HT-29 (cell line): ENCODE results near the gene DCTN2. TPM values are rescaled to one million over a fixed set of nuclear protein-coding genes. Genes with fewer than 3 reads are reported as not detected.
"Not testable (repeated sequence)": the region's sequence is repeated elsewhere in the genome, so short reads cannot be mapped to it uniquely, and the experiment has no call there.

Experiments used
- DNase-seq: peaks from one replicate; pipeline ENCODE4 v3.0.0-alpha.2; 2015; ENCODE audit warnings: low spot score
- total RNA-seq: library from RNA; depleted of rRNA; stranded (reverse); fragments of >200 nt; shearing (Covaris generic); gene quantifications from 2 replicates; pipeline ENCODE4 v1.2.3, GENCODE V29; 2014

Gene DCTN2
- total RNA-seq, 1 experiment from 2014 or later = 62.3 TPM

- DNase-seq = no peak
Measured at GRCh38 chr12:57528831-57529555, 18.0 kb downstream of the DCTN2 start.

GRCh38 chr12:57528176-57528575 lies 18.8 kb downstream of the DCTN2 start:
- DNase-seq = no peak

- DNase-seq = no peak
Measured at GRCh38 chr12:57527184-57527583, 19.8 kb downstream of the DCTN2 start.

DNA sequence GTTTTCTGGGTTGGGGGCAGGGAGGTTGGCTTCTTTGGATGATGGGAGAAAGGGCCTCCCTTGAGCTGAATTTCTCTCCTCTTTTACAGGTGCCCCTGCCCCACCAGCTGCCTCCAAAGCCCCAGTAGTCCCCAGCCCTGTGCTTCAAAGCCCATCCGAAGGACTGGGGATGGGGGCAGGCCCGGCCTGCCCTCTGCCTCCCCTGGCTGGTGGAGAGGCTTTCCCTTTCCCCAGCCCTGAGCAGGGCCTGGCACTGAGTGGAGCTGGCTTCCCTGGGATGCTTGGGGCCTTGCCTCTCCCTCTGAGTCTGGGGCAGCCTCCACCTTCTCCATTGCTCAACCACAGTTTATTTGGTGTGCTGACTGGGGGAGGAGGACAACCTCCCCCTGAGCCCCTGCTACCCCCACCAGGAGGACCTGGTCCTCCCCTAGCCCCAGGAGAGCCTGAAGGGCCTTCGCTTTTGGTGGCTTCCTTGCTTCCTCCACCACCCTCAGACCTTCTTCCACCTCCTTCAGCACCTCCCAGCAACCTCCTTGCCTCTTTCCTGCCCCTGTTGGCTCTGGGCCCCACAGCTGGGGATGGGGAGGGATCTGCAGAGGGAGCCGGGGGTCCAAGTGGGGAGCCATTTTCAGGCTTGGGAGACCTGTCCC lies 20.4 kb downstream of the DCTN2 start:
- DNase-seq = no peak

DNA sequence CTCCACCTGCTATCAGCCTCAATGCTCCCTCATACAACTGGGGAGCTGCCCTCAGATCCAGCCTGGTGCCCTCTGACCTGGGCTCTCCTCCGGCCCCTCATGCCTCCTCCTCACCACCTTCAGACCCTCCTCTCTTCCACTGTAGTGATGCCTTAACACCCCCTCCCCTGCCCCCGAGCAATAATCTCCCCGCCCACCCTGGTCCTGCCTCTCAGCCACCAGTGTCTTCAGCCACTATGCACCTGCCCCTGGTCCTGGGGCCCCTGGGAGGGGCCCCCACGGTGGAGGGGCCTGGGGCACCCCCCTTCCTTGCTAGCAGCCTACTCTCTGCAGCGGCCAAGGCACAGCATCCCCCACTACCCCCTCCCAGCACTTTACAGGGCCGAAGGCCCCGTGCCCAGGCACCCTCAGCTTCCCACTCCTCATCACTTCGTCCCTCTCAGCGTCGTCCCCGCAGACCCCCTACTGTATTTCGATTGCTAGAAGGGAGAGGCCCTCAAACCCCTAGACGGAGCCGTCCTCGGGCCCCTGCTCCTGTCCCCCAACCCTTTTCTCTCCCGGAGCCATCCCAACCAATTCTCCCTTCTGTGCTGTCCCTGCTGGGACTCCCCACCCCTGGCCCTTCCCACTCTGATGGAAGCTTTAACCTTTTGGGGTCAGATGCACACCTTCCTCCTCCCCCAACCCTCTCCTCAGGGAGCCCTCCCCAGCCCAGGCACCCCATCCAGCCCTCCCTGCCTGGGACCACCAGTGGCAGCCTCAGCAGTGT lies 21.2 kb downstream of the DCTN2 start:
- DNase-seq = no peak

GRCh38 chr12:57524814-57525614 lies 22.0 kb downstream of the DCTN2 start:
- DNase-seq = no peak

DNA sequence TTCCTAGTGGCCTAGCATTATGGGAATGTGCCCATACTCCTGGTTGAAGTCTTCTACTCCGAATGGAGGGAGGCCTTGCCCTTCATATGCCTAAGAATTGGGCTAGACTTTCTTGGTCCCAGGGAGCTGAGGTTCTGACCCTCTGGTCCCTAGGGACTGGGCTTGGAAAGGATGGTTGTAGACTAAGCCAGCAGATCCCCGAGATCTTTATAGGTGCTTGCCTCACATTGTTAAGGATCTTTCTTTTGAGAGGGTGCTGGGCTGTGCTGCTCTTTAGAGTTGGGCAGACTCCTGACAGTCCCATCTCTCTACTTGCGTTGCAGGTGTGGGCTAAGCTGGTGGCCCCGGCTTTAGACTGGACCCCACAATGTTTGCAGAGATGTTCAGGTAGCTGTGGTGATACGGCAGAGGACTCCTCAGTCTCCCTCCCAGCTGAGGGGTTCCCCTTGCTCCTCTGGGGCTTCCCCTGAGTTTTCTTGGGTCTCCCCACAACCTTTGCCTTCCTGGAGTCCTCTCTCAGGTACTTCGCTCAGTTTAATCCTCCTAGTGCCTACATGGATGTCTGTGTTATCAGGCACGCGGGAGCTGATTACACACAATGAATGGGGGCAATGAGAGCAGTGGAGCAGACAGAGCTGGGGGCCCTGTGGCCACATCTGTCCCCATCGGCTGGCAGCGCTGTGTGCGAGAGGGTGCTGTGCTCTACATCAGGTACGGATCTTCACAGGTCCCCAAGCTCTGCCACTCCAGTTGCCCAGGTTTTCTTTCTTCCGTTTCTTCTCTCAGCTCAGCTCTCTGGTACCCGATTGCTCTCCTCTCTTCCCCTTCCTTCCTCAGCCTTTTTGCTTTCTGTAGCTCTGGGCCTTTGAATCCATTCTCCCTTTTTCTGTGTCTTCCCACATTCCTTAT lies 23.0 kb downstream of the DCTN2 start:
- no peak for DNase-seq

DNA sequence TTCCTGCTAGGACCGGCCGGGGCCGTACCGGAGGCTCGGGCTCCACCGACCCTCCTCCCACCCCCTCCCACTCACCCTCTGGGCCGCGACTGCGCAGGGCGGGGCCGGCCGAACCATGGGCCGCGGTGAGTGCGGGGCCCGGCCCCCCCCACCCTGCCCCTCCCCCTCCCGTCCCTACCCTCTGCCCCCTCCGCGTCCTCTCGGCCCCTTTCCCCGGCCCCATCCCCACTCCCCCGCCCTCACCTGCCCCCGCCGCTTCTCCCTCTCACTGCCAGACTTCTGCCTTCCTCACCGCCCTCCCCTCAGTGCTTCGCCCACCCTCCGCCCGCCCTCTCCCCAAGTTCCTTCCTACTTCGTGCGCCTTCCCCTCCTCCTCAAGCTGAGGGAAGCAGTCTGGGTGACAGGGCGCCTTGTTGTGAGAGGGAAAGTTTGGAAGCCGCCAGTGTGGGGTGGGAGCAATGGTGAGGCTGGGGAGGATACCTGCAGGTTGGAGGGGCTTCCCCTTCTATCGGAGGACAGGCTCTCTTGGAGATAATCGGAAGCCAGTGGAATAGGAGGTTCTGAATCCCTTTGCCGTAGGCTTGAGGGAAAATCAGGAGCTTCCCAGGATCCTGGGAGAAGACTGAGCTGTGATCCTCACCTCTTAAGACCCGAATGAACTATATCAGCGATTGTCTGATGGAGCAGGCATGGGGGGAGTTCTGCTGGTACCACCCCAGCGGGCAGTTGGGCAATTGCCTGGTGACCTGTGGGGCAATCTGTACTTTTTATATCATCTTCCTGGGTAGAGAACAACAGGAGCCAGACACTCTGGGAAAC lies 23.9 kb downstream of the DCTN2 start:
- DNase-seq = peak; percentile 49

GRCh38 chr12:57522011-57522886 lies 24.7 kb downstream of the DCTN2 start, which contains the start of gene MBD6:
Gene MBD6, plus strand, starts transcription at chr12:57522824. Its CDS starts 1,480 bp downstream, at chr12:57524304.
- DNase-seq = peak; percentile 89

GRCh38 chr12:57521525-57522010 lies 25.4 kb downstream of the DCTN2 start:
- DNase-seq = peak; percentile 63

- peak; percentile 98 for DNase-seq
Measured at GRCh38 chr12:57520053-57520818, 26.8 kb downstream of the DCTN2 start, which contains the start of gene DDIT3. Gene DDIT3, minus strand, starts transcription at chr12:57520514. Its CDS starts 3,108 bp downstream, at chr12:57517406.

- DNase-seq = no peak
Measured at GRCh38 chr12:57519796-57520052, 27.3 kb downstream of the DCTN2 start.

DNA sequence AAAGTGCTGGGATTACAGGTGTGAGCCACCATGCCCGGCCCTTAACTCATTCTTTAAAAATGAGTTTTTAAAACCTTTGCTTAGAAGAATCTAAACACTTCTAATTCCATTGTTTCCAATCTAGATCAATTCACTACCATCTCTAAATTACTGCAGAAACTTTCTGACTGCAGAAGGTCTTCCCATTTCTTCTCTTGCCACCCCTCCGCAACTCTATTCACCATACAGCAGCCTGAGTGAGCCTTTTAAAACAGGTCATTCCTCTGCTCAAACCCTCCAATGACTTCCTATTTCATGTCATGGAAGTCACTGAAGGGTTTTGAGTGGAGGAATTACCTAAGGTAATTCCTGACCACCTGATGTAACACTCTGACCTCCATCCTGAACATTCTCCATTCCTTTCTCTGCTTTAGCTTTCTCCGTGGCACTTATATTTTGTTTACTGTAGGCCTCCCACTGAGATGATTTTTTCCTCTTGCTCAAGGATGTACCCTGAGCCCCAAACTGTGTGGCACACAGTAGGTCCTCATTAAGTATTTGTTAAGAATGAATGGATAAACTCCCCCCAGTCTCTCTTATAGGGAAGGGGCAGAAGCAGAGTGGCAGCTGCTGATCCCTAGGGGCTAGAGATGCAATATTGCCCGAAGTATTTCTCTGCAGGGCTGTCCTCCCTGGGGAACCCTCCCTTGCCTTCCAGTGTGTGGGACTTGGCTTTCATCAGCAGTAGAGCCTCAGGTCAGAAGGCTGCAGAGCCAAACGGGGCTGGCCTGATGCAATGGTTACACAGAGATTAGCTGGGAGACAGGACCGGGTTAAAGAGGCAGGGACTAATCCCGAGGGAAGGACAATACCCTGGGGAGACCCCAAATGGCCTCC lies 27.8 kb downstream of the DCTN2 start:
- peak; percentile 11 for DNase-seq

DNA sequence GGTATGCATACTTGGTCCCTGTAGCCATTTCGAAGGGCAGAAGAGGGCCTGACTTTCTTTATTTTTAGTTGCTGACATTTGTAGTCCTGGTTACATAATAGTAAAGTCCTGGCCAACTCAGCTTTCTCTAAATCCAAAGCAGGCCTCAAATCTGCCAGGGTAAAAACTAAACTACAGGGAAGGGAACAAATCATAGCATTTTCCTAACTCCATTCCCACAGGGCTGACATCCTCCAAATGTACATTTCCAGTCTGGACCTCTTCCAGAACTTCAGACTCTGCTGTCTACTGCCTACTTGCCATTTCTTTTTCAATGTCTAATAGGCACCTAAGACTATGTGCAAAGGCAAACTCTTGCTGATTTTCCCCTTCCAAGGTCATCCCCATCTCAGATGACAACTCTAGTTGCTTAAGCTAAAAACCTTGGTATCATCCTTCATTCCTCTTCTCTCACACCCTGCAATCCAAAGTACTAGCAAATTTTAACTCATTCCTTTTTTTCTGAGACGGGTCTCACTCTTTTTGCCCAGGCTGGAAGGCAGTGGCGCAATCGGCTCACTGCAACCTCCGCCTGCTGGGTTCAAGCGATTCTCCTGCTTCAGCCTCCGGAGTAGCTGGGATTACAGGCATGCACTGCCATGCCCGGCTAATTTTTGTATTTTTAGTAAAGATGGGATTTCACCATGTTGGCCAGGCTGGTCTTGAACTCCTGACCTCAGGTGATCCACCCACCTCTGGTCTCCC lies 28.6 kb downstream of the DCTN2 start:
- DNase-seq = no peak

DNA sequence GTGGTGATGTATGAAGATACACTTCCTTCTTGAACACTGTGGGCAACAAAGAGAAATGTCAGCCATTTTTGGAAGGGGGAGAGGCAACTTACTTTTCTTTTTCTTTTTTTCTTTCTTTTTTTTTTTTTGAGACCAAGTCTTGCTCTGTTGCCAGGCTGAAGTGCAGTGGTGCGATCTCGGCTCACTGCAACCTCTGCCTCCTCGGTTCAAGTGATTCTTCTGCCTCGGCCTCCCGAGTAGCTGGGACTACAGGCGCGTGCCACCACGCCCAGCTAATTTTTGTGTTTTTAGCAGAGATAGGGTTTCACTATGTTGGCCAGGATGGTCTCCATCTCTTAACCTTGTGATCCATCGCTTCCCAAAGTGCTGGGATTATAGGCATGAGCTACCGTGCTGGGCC lies 29.3 kb downstream of the DCTN2 start:
- DNase-seq = not testable (repeated sequence)

DNA sequence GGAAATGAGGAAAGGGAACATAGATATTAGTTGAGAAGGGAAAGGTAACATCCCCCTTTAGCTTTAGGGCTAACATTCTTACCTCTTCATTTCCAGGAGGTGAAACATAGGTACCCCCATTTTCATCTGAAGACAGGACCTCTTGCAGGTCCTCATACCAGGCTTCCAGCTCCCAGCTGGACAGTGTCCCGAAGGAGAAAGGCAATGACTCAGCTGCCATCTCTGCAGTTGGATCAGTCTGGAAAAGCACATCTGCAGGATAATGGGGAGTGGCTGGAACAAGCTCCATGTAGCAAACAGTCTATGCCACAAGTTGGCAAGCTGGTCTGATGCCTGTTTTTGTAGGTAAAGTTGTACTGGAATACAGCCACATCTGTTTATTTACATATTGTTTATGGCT lies 29.8 kb downstream of the DCTN2 start:
- no peak for DNase-seq
